ENCODE results near the gene GASK1A. TPM values are rescaled to one million over a fixed set of nuclear protein-coding genes. Genes with fewer than 3 reads are reported as not detected.

Gene GASK1A
- total and polyA plus RNA-seq, 2 experiments from 2014 or later, result 2.6 to 11.1 TPM

DNA sequence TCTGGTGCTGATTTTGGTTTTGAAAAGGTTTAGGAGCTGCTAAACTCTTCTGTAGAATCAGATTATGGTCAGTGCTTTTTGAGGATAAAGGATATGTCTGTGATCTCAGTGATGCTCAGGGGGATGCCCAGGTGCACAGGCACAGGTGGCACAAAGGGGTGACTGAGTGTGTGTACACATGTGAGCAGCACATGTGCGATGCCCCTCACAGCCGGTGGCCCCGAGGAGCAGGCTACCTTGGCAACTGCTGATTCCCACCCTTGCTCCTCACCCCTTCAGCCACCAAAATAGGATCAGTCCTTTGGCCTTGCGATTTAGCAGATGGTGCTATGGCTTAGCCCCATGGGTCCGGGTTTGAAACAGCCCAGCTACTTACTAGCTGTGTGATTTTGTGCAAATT, 75.6 kb downstream of the GASK1A start:
- peaks cover 10% of the 10 kb centered on the region for H3K36me3 Mint-ChIP-seq (ENCODE audit: low read depth)
- peaks cover 2% of the 10 kb centered on the region for H3K27me3 Mint-ChIP-seq (ENCODE audit: insufficient read depth, low read depth, poor library complexity)
- Histone ChIP-seq H3K27ac (ENCODE audit: low read depth) (no peak overlapping the region), H3K79me2 (replicated peaks; ENCODE audit: insufficient read depth) (no peaks in the 10 kb centered on the region), H3K4me1 (ENCODE audit: insufficient read depth) (no peaks in the 10 kb centered on the region), H3K27me3 (ENCODE audit: insufficient read depth) (no peaks in the 10 kb centered on the region), H4K20me1 (replicated peaks; ENCODE audit: insufficient read depth) (no peaks in the 10 kb centered on the region), H2AFZ (no peak overlapping the region), H3K9me2 (ENCODE audit: insufficient read depth) (no peaks in the 10 kb centered on the region), H3K36me3 (ENCODE audit: insufficient read depth) (0 out of 2 replicates have a peak, but pooled peaks cover 6% of the 10 kb centered on the region), H3F3A (replicated peaks; ENCODE audit: low read depth) (no peaks in the 10 kb centered on the region), H3K4me3 (no peak overlapping the region), H3K4me2 (no peak overlapping the region)
- H3K27ac Mint-ChIP-seq, result no peak overlapping the region
- H3K9me3 Mint-ChIP-seq, result peaks cover 26% of the 10 kb centered on the region
- H3K4me1 Mint-ChIP-seq, result no peaks in the 10 kb centered on the region; the same call in 2 of the 3 replicates
- DNase-seq (ENCODE audit: low spot score) (no peak), ATAC-seq (no peak)
- no peak overlapping the region for H3K4me3 Mint-ChIP-seq
- no peak for TF ChIP-seq ZNF114 (CRISPR knock-in tag; IDR thresholded peaks at IDR 0.05)
- no peak for TF ChIP-seq EZH2phosphoT487 (IDR thresholded peaks at IDR 0.05; ENCODE audit: unreplicated experiment)
- TF ChIP-seq POLR2AphosphoS5 (IDR thresholded peaks at IDR 0.05; ENCODE audit: low read depth), result no peak
- TF ChIP-seq STAT1 (IDR thresholded peaks at IDR 0.05; ENCODE audit: unreplicated experiment), result no peak
- TF ChIP-seq, protein P1, sequence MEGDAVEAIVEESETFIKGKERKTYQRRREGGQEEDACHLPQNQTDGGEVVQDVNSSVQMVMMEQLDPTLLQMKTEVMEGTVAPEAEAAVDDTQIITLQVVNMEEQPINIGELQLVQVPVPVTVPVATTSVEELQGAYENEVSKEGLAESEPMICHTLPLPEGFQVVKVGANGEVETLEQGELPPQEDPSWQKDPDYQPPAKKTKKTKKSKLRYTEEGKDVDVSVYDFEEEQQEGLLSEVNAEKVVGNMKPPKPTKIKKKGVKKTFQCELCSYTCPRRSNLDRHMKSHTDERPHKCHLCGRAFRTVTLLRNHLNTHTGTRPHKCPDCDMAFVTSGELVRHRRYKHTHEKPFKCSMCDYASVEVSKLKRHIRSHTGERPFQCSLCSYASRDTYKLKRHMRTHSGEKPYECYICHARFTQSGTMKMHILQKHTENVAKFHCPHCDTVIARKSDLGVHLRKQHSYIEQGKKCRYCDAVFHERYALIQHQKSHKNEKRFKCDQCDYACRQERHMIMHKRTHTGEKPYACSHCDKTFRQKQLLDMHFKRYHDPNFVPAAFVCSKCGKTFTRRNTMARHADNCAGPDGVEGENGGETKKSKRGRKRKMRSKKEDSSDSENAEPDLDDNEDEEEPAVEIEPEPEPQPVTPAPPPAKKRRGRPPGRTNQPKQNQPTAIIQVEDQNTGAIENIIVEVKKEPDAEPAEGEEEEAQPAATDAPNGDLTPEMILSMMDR (conservative IDR thresholded peaks at IDR 0.05; ENCODE audit: low read depth in 2 of 2), result no peak
- TF ChIP-seq, protein P2, sequence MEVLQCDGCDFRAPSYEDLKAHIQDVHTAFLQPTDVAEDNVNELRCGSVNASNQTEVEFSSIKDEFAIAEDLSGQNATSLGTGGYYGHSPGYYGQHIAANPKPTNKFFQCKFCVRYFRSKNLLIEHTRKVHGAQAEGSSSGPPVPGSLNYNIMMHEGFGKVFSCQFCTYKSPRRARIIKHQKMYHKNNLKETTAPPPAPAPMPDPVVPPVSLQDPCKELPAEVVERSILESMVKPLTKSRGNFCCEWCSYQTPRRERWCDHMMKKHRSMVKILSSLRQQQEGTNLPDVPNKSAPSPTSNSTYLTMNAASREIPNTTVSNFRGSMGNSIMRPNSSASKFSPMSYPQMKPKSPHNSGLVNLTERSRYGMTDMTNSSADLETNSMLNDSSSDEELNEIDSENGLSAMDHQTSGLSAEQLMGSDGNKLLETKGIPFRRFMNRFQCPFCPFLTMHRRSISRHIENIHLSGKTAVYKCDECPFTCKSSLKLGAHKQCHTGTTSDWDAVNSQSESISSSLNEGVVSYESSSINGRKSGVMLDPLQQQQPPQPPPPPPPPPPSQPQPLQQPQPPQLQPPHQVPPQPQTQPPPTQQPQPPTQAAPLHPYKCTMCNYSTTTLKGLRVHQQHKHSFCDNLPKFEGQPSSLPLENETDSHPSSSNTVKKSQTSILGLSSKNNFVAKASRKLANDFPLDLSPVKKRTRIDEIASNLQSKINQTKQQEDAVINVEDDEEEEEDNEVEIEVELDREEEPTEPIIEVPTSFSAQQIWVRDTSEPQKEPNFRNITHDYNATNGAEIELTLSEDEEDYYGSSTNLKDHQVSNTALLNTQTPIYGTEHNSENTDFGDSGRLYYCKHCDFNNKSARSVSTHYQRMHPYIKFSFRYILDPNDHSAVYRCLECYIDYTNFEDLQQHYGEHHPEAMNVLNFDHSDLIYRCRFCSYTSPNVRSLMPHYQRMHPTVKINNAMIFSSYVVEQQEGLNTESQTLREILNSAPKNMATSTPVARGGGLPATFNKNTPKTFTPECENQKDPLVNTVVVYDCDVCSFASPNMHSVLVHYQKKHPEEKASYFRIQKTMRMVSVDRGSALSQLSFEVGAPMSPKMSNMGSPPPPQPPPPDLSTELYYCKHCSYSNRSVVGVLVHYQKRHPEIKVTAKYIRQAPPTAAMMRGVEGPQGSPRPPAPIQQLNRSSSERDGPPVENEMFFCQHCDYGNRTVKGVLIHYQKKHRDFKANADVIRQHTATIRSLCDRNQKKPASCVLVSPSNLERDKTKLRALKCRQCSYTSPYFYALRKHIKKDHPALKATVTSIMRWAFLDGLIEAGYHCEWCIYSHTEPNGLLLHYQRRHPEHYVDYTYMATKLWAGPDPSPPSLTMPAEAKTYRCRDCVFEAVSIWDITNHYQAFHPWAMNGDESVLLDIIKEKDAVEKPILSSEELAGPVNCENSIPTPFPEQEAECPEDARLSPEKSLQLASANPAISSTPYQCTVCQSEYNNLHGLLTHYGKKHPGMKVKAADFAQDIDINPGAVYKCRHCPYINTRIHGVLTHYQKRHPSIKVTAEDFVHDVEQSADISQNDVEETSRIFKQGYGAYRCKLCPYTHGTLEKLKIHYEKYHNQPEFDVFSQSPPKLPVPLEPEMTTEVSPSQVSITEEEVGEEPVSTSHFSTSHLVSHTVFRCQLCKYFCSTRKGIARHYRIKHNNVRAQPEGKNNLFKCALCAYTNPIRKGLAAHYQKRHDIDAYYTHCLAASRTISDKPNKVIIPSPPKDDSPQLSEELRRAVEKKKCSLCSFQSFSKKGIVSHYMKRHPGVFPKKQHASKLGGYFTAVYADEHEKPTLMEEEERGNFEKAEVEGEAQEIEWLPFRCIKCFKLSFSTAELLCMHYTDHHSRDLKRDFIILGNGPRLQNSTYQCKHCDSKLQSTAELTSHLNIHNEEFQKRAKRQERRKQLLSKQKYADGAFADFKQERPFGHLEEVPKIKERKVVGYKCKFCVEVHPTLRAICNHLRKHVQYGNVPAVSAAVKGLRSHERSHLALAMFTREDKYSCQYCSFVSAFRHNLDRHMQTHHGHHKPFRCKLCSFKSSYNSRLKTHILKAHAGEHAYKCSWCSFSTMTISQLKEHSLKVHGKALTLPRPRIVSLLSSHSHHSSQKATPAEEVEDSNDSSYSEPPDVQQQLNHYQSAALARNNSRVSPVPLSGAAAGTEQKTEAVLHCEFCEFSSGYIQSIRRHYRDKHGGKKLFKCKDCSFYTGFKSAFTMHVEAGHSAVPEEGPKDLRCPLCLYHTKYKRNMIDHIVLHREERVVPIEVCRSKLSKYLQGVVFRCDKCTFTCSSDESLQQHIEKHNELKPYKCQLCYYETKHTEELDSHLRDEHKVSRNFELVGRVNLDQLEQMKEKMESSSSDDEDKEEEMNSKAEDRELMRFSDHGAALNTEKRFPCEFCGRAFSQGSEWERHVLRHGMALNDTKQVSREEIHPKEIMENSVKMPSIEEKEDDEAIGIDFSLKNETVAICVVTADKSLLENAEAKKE (CRISPR knock-in tag; IDR thresholded peaks at IDR 0.05), result no peak
- TF ChIP-seq CREB1 (CRISPR knock-in tag; IDR thresholded peaks at IDR 0.05; ENCODE audit: low read depth), result no peak
- TF ChIP-seq NANOG (IDR thresholded peaks at IDR 0.05; ENCODE audit: borderline replicate concordance), result no peak
- no peak for TF ChIP-seq ZNF331 (CRISPR knock-in tag; IDR thresholded peaks at IDR 0.05; ENCODE audit: low read depth)

All from GM23338 (cell line).